Suprapubic skin (tissue), 4 donors: Measurements from ENCODE around the gene GNAS-AS1. TPM values are rescaled to one million over a fixed set of nuclear protein-coding genes. Genes with fewer than 3 reads are reported as not detected.

Experiments used
- DNase-seq, 2 donors: peaks; one replicate each; pipeline ENCODE4 v3.0.0-alpha.2; 2019; ENCODE audit warnings: low spot score in 2 of 2
- H3K27ac ChIP-seq: fragments of 200-600 bp; sonication (generic); one replicate; pipeline ENCODE4 v1.5.1; 2019
- H3K27me3 ChIP-seq: fragments of 200-600 bp; sonication (generic); one replicate; pipeline ENCODE4 v1.5.1; 2019
- H3K36me3 ChIP-seq: fragments of 200-600 bp; sonication (generic); one replicate; pipeline ENCODE4 v1.5.1; 2019
- H3K4me1 ChIP-seq: fragments of 200-600 bp; sonication (generic); one replicate; pipeline ENCODE4 v1.5.1; 2019
- H3K4me3 ChIP-seq: fragments of 200-600 bp; sonication (generic); one replicate; pipeline ENCODE4 v1.5.1; 2019; ENCODE audit warnings: mild to moderate bottlenecking
- H3K9me3 ChIP-seq: fragments of 200-600 bp; sonication (generic); one replicate; pipeline ENCODE4 v1.5.1; 2019
- EP300 ChIP-seq: sonication (generic); formaldehyde crosslinking; IDR thresholded peaks from one replicate; pipeline ENCODE4 v1.6.1; 2017; ENCODE audit warnings: antibody characterized with exemption
- POLR2A ChIP-seq, 2 donors: fragments of 450-650 bp; IDR thresholded peaks; one replicate each; pipeline ENCODE4 v1.6.1; 2017; ENCODE audit warnings: antibody characterized with exemption in 2 of 2, mild to moderate bottlenecking in 2 of 2, moderate library complexity in 2 of 2
- POLR2AphosphoS5 ChIP-seq, 3 donors: sonication (generic); formaldehyde crosslinking; IDR thresholded peaks; one replicate each; pipeline ENCODE4 v1.6.1; 2017; ENCODE audit warnings: antibody characterized with exemption in 3 of 3
- WGBS: methylation state at CpG from one replicate; pipeline ENCODE4 v1.1.5; 2018; 5-methylcytosine and 5-hydroxymethylcytosine counted together
- total RNA-seq, 4 donors: library from RNA; depleted of rRNA; stranded (reverse); fragments of >200 nt; gene quantifications; one replicate each; pipeline ENCODE4 v1.1.0, GENCODE V29; 2016
- TF ChIP-seq, protein P1 (sequence below), 2 donors: fragments of 200-600 bp in 1 of 2; fragments of 450-650 bp in 1 of 2; sonication (generic) in 1 of 2; IDR thresholded peaks; one replicate each; pipeline ENCODE4 v1.5.1; 2016 to 2019; ENCODE audit warnings: antibody characterized with exemption in 2 of 2, mild to moderate bottlenecking in 1 of 2, moderate library complexity in 1 of 2

The GNAS-AS1 gene
- total RNA-seq, 4 donors from 2014 or later: not detected

DNA sequence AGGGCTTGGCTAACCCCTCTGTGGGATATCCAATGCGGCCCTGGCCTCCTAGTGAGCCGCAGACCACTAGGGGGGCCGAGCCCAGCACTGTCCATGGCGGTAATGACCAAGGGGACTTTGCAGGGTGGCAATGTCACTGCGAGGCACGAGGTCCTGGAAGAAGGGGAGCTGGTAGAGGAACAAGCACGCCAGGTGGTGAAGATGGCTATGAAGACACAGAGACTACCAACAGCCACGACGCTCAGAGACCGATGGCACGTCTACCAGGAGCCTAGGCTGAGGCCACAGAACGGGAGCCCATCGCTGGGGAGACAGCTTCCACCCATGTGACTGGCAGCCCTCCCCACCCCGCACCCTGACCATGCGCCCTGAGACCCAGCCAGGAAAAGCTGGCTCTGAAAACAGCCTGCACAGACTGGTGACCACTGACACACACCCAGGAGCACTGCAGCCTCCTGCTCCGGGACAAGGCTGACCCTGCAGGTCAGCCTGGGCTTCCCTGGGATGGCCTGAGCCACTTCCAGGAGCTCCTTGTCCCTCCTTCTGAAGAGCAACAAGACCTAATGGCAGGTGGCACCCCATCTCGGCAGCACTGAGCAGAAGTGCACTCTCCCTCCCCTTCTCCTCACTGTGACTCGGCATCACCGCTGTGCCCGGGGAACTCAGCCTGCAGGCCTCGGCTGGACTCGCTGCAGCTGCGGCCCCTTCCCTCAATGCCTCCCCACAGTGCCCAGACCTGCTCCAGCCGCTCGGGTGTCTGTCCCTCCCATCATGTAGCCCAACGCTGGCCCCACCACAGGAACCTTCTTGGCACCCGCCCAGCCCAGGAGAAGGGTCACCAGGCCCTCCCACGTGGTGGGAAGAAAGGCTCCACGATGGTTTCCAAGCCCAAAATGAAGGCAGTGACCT is 56.9 kb downstream of the GNAS-AS1 start:
- Histone ChIP-seq H3K27ac (no peak overlapping the region), H3K4me1 (no peaks in the 10 kb centered on the region), H3K36me3 (no peaks in the 10 kb centered on the region), H3K9me3 (no peaks in the 10 kb centered on the region), H3K4me3 (no peak overlapping the region), H3K27me3 (peaks cover 36% of the 10 kb centered on the region)
- TF ChIP-seq, protein P1, sequence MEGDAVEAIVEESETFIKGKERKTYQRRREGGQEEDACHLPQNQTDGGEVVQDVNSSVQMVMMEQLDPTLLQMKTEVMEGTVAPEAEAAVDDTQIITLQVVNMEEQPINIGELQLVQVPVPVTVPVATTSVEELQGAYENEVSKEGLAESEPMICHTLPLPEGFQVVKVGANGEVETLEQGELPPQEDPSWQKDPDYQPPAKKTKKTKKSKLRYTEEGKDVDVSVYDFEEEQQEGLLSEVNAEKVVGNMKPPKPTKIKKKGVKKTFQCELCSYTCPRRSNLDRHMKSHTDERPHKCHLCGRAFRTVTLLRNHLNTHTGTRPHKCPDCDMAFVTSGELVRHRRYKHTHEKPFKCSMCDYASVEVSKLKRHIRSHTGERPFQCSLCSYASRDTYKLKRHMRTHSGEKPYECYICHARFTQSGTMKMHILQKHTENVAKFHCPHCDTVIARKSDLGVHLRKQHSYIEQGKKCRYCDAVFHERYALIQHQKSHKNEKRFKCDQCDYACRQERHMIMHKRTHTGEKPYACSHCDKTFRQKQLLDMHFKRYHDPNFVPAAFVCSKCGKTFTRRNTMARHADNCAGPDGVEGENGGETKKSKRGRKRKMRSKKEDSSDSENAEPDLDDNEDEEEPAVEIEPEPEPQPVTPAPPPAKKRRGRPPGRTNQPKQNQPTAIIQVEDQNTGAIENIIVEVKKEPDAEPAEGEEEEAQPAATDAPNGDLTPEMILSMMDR (IDR thresholded peaks at IDR 0.05): no peak
- TF ChIP-seq EP300: no peak
- TF ChIP-seq POLR2AphosphoS5 (IDR thresholded peaks at IDR 0.05): no peak
- no peak for TF ChIP-seq POLR2A (IDR thresholded peaks at IDR 0.05)
- WGBS: 88% methylated on average over 25 of the region's 29 CpGs
- no peak for DNase-seq

DNA sequence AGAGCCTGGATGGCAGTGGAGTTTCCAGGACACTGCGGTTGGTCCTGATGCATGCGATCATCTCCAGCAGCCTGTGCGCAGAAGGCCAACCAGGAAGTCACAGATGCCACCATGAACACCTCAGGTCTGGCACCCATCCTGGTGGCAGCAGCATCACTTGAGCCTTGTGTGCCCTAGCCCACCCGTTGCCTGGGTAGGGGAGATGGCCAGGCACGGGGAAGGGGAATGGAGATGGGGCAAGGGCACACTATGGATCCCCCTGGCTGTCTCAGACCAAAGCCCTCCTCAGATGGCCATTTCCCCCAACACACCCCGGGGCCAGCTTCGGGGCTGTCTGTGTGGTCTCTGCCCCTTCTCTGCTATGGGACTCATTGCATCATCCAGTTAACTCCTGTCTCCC is 58.3 kb downstream of the GNAS-AS1 start:
- no peak overlapping the region for H3K4me3 ChIP-seq
- no peaks in the 10 kb centered on the region for H3K36me3 ChIP-seq
- H3K9me3 ChIP-seq: no peaks in the 10 kb centered on the region
- DNase-seq: no peak
- 84% methylated on average over 6 of the region's 7 CpGs for WGBS
- peaks cover 49% of the 10 kb centered on the region for H3K27me3 ChIP-seq
- no peak overlapping the region for H3K27ac ChIP-seq
- TF ChIP-seq, protein P1 (IDR thresholded peaks at IDR 0.05): no peak
- TF ChIP-seq EP300: no peak
- no peak for TF ChIP-seq POLR2AphosphoS5 (IDR thresholded peaks at IDR 0.05)
- TF ChIP-seq POLR2A (IDR thresholded peaks at IDR 0.05): no peak
- H3K4me1 ChIP-seq: no peaks in the 10 kb centered on the region

DNA sequence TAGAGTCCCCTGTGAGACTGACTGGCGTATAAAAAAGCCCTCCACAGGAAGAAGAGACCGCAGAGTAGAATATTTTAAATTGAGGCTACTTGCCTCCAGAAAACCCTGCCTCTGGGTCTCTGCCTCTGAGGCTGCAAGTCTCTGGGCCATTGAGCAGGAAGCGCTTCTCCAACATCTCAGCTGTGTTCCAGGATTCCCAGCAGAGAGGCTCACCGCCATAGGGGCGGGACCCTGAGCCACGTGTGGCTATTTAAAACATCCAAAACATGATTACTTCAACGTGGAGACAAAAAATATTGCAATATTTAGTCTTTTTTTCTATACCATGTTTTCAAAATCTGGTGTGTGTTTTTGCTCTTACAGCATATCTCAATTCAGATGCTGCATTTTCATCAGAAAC is 59.4 kb downstream of the GNAS-AS1 start:
- 24% methylated on average over 7 of the region's 7 CpGs for WGBS
- no peak for DNase-seq
- TF ChIP-seq POLR2AphosphoS5 (IDR thresholded peaks at IDR 0.05): no peak
- no peak for TF ChIP-seq POLR2A (IDR thresholded peaks at IDR 0.05)
- no peak for TF ChIP-seq EP300
- TF ChIP-seq, protein P1 (IDR thresholded peaks at IDR 0.05): no peak

DNA sequence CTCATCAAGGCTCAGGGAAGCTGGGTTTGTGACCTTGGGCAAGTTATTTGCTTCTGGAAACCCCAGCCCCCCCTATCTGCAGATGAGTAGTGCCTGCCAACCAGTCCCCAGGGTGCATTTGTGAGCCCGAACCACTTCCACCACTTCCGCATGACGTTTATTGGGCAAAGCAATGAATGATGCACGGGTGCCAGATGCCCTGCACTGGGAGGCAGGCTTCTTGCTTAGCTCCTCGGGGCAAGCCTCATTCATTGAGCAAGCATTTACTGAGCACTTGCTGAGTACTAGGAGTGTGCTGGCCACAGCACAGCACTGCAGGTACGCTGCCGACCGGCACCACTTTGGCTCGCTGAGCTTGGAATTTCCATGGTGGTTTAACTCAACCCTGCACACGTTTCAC is 60.2 kb downstream of the GNAS-AS1 start:
- Histone ChIP-seq H3K36me3 (no peaks in the 10 kb centered on the region), H3K27ac (no peak overlapping the region), H3K27me3 (peaks cover 50% of the 10 kb centered on the region), H3K4me1 (no peaks in the 10 kb centered on the region), H3K4me3 (no peak overlapping the region), H3K9me3 (no peaks in the 10 kb centered on the region)
- 55% methylated on average over 6 of the region's 10 CpGs for WGBS
- DNase-seq: no peak
- TF ChIP-seq EP300 (no peak), POLR2AphosphoS5 (IDR thresholded peaks at IDR 0.05) (no peak), POLR2A (IDR thresholded peaks at IDR 0.05) (no peak)
- TF ChIP-seq, protein P1 (IDR thresholded peaks at IDR 0.05): no peak

More for the DNA sequence above, 59.4 kb downstream of the GNAS-AS1 start:
- Histone ChIP-seq H3K9me3 (no peaks in the 10 kb centered on the region), H3K4me3 (no peak overlapping the region), H3K27me3 (peaks cover 45% of the 10 kb centered on the region), H3K36me3 (no peaks in the 10 kb centered on the region), H3K27ac (no peak overlapping the region), H3K4me1 (no peaks in the 10 kb centered on the region)

DNA sequence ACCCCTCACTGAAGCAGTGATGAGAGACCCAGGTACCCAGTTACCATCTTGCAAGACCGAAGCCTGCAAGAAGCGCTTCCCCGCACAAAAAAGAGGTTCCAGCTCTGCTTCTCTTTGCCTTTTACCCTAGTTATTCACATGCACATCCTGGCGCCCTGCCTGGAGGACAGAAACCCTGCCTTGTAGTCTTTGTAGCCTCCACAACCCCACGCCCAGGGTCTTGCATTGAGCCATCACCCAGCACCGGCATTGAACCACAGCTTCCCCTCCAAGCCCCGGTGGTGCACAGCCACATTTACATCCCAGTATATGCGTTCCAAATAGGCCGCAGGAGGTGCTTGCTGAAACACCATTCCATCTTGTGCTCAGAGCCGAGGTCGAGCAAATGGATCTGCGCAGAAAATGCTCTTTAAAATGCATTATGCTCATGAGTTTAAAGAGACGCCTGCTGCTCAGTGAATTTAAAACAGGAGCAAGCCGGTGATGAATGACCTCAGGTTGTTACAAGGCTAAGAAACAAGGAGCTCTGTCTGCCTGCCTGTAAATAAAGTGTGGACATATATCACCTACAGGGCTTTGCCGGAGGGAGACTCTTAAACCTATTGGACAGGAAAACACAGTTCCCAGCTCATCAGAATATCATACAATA is 61.7 kb downstream of the GNAS-AS1 start:
- no peak overlapping the region for H3K4me3 ChIP-seq
- H3K4me1 ChIP-seq: no peaks in the 10 kb centered on the region
- peaks cover 62% of the 10 kb centered on the region for H3K27me3 ChIP-seq
- no peaks in the 10 kb centered on the region for H3K36me3 ChIP-seq
- DNase-seq: no peak
- WGBS: 80% methylated on average over 15 of the region's 15 CpGs
- no peaks in the 10 kb centered on the region for H3K9me3 ChIP-seq
- TF ChIP-seq EP300: no peak
- TF ChIP-seq, protein P1 (IDR thresholded peaks at IDR 0.05): no peak
- TF ChIP-seq POLR2AphosphoS5 (IDR thresholded peaks at IDR 0.05): no peak
- TF ChIP-seq POLR2A (IDR thresholded peaks at IDR 0.05): no peak
- no peak overlapping the region for H3K27ac ChIP-seq
